HepG2 (cell line): ENCODE measurements around the gene ADAMTS17. TPM values are rescaled to one million over a fixed set of nuclear protein-coding genes. Genes with fewer than 3 reads are reported as not detected.
A peak's percentile ranks its signal among the peaks of the same experiment; 100 is the strongest.

ENCODE experiments used
- FOXP1 ChIP-seq, 2 experiments: fragments of 450-650 bp in 1 of 2; IDR thresholded peaks; 2 replicates each; pipeline ENCODE4 v1.6.1; 2017 to 2018; ENCODE audit warnings: antibody characterized with exemption in 1 of 2
- HCFC1 ChIP-seq: fragments of 150-350 bp; IDR thresholded peaks from 2 replicates; pipeline ENCODE4 v1.6.1; 2014; ENCODE audit warnings: low read depth, low read length
- KDM4B ChIP-seq: sonication (generic); formaldehyde crosslinking; IDR thresholded peaks from 2 replicates; pipeline ENCODE4 v1.4.0; 2020; ENCODE audit warnings: missing genetic modification reagents
- KLF16 ChIP-seq, 2 experiments: sonication (generic) in 1 of 2; formaldehyde crosslinking in 1 of 2; IDR thresholded peaks; 2 replicates each; pipeline versions ENCODE4 v1.6.1 to v1.8.0; 2016 to 2023; ENCODE audit warnings: missing genetic modification reagents in 2 of 2, missing compliant biosample characterization in 1 of 2
- TEAD3 ChIP-seq: optimal IDR thresholded peaks from 2 replicates; pipeline ENCODE3; 2016; ENCODE audit warnings: borderline replicate concordance
- ZNF18 ChIP-seq: sonication (generic); formaldehyde crosslinking; IDR thresholded peaks from 2 replicates; pipeline ENCODE4 v1.8.0; 2022; ENCODE audit warnings: mild to moderate bottlenecking, missing genetic modification reagents; ENCODE audit not compliant: insufficient replicate concordance
- ZNF280D ChIP-seq: sonication (generic); formaldehyde crosslinking; IDR thresholded peaks from 2 replicates; pipeline ENCODE4 v1.5.1; 2020; ENCODE audit warnings: mild to moderate bottlenecking, missing genetic modification reagents
- ZNF441 ChIP-seq: sonication (generic); formaldehyde crosslinking; IDR thresholded peaks from 2 replicates; pipeline ENCODE4 v1.7.0; 2021; ENCODE audit warnings: missing genetic modification reagents, borderline replicate concordance
- polyA plus RNA-seq, 8 experiments: library from polyadenylated mRNA; depleted of rRNA in 3 of 8; stranded (reverse) in 7 of 8; unstranded in 1 of 8; fragments of >200 nt; fragmentation: Illumina TruSeq in 4 of 8; extraction: Trizol in 4 of 8; gene quantifications; 2 replicates each; pipeline versions ENCODE4 v1.2.1 to v1.2.3, GENCODE V29; 2011 to 2016; ENCODE audit warnings: low read depth in 4 of 8, missing spikeins in 1 of 8, mixed read lengths in 1 of 8; ENCODE audit not compliant: insufficient read depth in 1 of 8
- total RNA-seq, 5 experiments: library from RNA; depleted of rRNA; stranded (reverse); fragments of >200 nt; fragmentation: Illumina TruSeq; extraction: Trizol; gene quantifications; 2 replicates each; pipeline ENCODE4 v1.2.3, GENCODE V29; 2016; ENCODE audit warnings: low read depth in 1 of 5
- TF ChIP-seq, protein P1 (sequence below): sonication (generic); formaldehyde crosslinking; IDR thresholded peaks from 2 replicates; pipeline ENCODE4 v1.9.0; 2021; ENCODE audit warnings: missing genetic modification reagents, mild to moderate bottlenecking, borderline replicate concordance
- TF ChIP-seq, protein P2 (sequence below), 2 experiments: fragments of 450-650 bp in 1 of 2; sonication (generic) in 1 of 2; formaldehyde crosslinking in 1 of 2; IDR thresholded peaks; 2 replicates each; pipeline versions ENCODE4 v1.6.1 to v1.8.0; 2016 to 2022; ENCODE audit warnings: antibody characterized with exemption in 1 of 2, mild to moderate bottlenecking in 1 of 2, missing genetic modification reagents in 1 of 2

ADAMTS17 gene
- total and polyA plus RNA-seq, 2 of the 13 experiments (the other 11 are each of a cell fraction or from before 2014, with no cell fraction given) = 0.02 to 0.04 TPM

GRCh38 chr15:100349696-100350433, 8.1 kb upstream of the ADAMTS17 start (continued):
- TF ChIP-seq ZNF280D (CRISPR knock-in tag) = no peak; the same call in 1 of the 2 replicates
- TF ChIP-seq, protein P1, sequence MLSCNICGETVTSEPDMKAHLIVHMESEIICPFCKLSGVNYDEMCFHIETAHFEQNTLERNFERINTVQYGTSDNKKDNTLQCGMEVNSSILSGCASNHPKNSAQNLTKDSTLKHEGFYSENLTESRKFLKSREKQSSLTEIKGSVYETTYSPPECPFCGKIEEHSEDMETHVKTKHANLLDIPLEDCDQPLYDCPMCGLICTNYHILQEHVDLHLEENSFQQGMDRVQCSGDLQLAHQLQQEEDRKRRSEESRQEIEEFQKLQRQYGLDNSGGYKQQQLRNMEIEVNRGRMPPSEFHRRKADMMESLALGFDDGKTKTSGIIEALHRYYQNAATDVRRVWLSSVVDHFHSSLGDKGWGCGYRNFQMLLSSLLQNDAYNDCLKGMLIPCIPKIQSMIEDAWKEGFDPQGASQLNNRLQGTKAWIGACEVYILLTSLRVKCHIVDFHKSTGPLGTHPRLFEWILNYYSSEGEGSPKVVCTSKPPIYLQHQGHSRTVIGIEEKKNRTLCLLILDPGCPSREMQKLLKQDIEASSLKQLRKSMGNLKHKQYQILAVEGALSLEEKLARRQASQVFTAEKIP (CRISPR knock-in tag) = no peak
- TF ChIP-seq KDM4B (CRISPR knock-in tag) = 0 out of 2 replicates have a peak, but pooled peaks have one; percentile 47
- no peak for TF ChIP-seq ZNF441 (CRISPR knock-in tag)
- no peak for TF ChIP-seq KLF16 (CRISPR knock-in tag; IDR thresholded peaks at IDR 0.05)
- TF ChIP-seq, protein P2, sequence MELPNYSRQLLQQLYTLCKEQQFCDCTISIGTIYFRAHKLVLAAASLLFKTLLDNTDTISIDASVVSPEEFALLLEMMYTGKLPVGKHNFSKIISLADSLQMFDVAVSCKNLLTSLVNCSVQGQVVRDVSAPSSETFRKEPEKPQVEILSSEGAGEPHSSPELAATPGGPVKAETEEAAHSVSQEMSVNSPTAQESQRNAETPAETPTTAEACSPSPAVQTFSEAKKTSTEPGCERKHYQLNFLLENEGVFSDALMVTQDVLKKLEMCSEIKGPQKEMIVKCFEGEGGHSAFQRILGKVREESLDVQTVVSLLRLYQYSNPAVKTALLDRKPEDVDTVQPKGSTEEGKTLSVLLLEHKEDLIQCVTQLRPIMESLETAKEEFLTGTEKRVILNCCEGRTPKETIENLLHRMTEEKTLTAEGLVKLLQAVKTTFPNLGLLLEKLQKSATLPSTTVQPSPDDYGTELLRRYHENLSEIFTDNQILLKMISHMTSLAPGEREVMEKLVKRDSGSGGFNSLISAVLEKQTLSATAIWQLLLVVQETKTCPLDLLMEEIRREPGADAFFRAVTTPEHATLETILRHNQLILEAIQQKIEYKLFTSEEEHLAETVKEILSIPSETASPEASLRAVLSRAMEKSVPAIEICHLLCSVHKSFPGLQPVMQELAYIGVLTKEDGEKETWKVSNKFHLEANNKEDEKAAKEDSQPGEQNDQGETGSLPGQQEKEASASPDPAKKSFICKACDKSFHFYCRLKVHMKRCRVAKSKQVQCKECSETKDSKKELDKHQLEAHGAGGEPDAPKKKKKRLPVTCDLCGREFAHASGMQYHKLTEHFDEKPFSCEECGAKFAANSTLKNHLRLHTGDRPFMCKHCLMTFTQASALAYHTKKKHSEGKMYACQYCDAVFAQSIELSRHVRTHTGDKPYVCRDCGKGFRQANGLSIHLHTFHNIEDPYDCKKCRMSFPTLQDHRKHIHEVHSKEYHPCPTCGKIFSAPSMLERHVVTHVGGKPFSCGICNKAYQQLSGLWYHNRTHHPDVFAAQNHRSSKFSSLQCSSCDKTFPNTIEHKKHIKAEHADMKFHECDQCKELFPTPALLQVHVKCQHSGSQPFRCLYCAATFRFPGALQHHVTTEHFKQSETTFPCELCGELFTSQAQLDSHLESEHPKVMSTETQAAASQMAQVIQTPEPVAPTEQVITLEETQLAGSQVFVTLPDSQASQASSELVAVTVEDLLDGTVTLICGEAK (IDR thresholded peaks at IDR 0.05) = no peak
- TF ChIP-seq, protein P2 (CRISPR knock-in tag; IDR thresholded peaks at IDR 0.05) = peak; percentile 39; the same call in 1 of the 2 replicates
- TF ChIP-seq HCFC1 = no peak
- no peak for TF ChIP-seq ZNF18 (CRISPR knock-in tag)
- no peak for TF ChIP-seq FOXP1 (IDR thresholded peaks at IDR 0.05)
- TF ChIP-seq FOXP1 (CRISPR knock-in tag; IDR thresholded peaks at IDR 0.05) = no peak
- no peak for TF ChIP-seq TEAD3 (CRISPR knock-in tag)
